Measurements from ENCODE around the gene BTAF1.
"Not testable (repeated sequence)": the region's sequence is repeated elsewhere in the genome, so short reads cannot be mapped to it uniquely, and the experiment has no call there.

Gene BTAF1

DNA sequence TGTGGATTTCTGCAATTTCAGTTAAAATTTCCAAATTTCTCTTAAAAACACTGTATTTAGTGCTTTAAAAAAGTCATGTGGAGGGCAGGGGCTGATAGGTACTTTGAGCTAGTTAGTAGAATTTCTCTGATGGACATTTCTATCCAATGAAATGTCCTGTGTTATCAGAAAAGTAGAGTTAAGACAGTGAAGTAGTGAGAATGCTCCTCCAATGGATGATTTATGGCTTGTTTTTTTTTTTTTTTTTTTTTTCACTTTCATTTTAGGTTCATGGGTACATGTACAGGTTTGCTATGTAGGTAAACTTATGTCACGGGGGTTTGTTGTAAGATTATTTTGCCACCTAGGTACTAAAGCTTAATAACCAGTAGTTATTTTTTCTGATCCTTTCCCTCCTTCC lies 55.0 kb downstream of the BTAF1 start:
- DNase-seq (ENCODE audit: low read depth in 3 of 3), result no peak

- no peak for DNase-seq (ENCODE audit: low read depth in 3 of 3)
Measured at GRCh38 chr10:91980319-91980718, 56.7 kb downstream of the BTAF1 start.

- no peak for DNase-seq (ENCODE audit: low read depth in 3 of 3)
Measured at GRCh38 chr10:91983416-91983815, 59.8 kb downstream of the BTAF1 start.

DNA sequence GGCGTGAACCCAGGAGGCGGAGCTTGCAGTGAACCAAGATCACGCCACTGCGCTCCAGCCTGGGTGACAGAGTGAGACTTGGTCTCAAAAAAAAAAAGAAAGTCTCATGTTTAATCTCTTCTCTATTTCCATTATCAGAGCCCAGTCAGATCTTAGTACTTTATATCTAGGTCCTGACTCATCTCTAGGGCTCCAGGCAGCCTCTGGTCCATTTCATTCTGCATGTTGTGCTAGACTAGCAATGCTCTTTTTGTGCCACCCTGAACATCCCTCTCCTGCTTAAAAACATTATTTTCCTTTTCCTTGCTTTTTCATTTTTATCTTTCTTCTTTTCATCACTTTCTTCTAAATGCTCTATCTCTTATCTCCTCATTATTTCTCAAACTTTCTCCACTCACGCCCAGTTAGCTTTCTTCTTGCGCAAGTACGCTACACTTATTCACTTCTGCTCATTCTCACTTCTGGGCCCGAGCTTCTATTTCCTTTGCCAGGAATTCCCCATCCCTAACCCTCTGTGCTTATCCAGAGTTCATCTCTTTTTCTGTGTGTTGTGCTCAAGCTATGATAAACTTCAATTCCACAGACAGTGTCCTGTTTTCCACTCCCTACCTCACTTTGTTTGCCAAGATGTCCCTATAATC lies 63.9 kb downstream of the BTAF1 start:
- no peak for DNase-seq (ENCODE audit: low read depth in 3 of 3)

DNA sequence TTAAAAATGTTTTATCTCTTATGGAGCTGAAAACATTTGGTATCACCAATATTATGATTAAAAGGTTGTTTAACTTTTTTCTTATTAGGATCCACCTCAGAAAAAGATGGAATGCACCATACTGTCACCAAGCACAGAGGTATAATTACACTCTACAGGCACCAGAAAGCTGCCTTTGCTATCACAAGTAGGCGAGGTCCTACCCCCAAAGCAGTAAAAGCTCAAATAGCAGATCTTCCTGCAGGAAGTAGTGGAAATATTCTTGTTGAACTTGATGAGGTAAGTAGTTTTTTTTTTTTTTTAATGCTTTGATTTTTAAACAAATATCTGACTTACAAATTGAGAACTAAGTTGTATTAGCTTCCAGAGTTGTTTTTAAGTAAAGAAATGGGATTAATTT lies 68.5 kb downstream of the BTAF1 start:
- no peak for DNase-seq (ENCODE audit: low read depth in 3 of 3)

- DNase-seq (ENCODE audit: low read depth in 3 of 3), result no peak
Measured at GRCh38 chr10:91996266-91996665, 72.7 kb downstream of the BTAF1 start.

DNA sequence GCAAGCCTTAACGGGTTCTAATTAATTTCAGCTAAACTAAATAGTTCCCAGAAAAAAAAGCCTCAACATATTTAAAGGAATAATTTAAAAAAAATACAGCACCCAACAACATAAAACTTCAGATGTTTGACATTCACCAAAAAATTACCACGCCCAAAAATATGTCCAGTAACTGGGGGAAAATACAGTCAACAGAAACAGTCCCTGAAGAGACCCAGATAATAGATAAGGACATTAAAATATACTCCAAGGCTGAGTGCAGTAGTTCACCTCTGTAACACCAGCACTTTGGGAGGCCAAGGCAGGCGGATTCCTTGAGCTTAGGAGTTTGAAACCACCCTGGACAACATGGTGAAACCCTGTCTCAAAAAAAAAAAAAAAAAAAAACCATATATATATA lies 78.0 kb downstream of the BTAF1 start:
- DNase-seq (ENCODE audit: low read depth in 3 of 3), result no peak

- no peak for DNase-seq (ENCODE audit: low read depth in 3 of 3)
Measured at GRCh38 chr10:92001995-92002394, 78.4 kb downstream of the BTAF1 start.

- DNase-seq (ENCODE audit: low read depth in 3 of 3), result no peak
Measured at GRCh38 chr10:92003258-92003657, 79.7 kb downstream of the BTAF1 start.

DNA sequence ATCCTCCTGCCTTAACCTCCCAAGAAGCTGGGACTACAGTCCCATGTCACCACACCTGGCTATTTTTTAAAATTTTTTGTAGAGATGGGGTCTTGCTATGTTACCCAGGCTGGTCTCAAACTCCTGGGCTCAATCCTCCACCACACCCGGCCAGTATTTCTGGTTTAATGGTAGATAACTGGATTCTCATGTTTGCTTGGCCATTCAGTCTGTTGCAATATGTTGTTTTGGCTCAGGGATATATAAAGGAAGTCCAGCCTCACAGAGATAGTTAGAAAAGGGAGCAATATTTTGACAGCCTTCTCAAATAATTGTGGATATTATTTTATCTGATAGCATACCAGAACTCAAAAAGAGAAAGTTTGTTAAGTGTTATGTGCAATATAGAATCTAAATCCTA lies 82.4 kb downstream of the BTAF1 start:
- DNase-seq (ENCODE audit: low read depth in 3 of 3), result no peak

DNA sequence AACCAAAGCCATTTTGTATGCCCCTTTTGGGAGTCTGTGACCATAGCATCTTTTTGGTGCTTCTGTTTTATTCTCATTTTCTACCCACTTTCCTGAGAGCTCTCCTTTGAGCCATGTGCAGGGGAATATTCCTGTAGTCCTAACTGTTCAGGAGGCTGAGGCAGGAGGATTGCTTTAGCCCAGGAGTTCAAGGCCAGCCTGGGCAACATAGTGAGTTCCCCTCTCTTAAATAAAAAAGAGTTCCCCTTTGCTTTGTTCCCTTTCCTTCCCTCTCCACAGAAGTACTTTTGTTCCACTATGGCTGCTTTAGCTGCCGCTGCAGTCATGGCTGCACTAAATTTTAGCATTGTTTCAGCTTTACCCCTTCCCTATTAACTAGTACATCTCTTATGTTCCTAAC lies 85.9 kb downstream of the BTAF1 start:
- DNase-seq (ENCODE audit: low read depth in 3 of 3), result no peak

DNA sequence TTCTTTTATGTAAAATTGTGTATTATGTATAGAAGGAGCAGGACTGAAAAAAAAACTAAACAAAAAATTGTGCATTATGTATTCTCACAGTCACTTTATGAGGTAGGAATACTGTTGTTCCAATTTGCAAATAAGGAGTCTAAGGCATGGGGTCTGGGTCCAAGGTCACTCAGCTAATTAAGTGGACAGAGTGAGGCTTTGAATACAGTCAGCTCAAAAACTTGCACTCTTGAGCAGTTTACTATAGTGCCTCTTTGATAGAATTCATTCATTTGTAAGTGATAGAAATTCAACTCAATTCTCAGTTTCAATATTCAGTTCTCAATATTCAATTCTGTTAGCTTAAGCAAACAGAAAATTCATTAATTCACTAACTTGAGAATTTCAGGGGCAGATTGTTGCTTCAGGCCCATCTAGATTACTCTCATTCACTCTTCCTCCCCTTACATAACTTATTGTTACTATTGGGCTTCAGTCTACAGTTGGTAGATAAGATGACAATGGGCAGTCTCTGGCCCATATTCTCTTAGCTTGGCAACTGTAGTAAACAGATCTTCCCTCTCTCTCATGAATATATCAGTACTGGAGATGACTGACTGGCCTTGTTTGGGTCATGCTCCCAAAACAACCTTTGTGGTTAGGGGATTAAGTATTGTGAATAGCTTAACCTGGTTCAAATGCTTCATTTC lies 86.6 kb downstream of the BTAF1 start:
- no peak for DNase-seq (ENCODE audit: low read depth in 3 of 3)

DNA sequence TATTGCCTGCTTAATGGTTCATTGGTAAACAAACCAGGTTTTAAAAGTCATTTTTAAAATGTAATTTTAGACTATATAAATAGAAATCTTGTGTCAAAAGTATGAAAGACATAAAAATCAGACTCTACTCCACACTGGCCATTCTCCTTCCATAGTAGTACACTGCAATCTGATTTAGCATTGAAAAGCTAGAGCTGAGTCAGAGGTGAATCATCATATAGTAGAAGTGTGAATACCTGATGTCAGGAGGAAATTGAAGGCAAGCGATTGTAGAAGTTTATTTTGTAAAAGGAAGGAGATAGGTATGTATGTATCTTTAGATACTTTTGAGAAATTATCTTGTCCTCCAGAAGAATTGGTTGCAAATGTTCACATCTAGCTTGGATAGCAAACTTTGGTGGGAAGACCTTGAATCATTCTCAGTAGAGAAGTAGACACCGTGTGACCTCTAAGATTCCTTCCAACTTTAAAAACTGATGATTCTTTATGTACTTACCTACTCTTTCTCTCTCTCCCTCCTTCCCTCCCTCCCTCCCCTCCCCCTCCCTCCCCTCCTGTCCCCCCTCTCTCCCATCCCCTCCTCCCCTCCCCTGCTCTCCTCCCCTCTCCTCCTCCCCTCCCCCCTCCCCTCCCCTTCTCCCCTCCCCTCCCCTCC lies 88.1 kb downstream of the BTAF1 start:
- DNase-seq (ENCODE audit: low read depth in 3 of 3), result no peak

- no peak for DNase-seq (ENCODE audit: low read depth in 3 of 3)
Measured at GRCh38 chr10:92014620-92015019, 91.0 kb downstream of the BTAF1 start.

- no peak for DNase-seq (ENCODE audit: low read depth in 3 of 3)
Measured at GRCh38 chr10:92024700-92025099, 101.1 kb downstream of the BTAF1 start.

DNA sequence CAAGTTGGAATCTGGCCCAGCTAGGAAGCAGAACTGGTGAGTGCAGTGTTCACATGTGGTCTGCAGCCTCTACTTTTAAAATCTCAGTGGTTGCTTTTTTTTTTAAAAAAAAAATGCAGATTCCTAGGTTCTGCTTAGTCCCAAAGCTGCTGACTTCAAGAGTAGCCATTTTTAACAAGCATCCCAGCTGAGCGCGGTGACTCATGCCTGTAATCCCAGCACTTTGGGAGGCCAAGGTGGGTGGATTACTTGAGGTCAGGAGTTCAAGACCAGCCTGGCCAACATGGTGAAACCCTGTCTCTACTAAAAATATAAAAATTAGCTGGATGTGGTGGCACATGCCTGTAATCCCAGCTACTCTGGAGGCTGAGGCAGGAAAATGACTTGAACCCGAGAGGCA lies 101.8 kb downstream of the BTAF1 start:
- DNase-seq (ENCODE audit: low read depth in 3 of 3), result not testable (repeated sequence)

- DNase-seq (ENCODE audit: low read depth in 3 of 3), result no peak
Measured at GRCh38 chr10:92027141-92027540, 103.6 kb downstream of the BTAF1 start.

- DNase-seq (ENCODE audit: low read depth in 3 of 3), result no peak
Measured at GRCh38 chr10:92031580-92031979, 108.0 kb downstream of the BTAF1 start.

DNA sequence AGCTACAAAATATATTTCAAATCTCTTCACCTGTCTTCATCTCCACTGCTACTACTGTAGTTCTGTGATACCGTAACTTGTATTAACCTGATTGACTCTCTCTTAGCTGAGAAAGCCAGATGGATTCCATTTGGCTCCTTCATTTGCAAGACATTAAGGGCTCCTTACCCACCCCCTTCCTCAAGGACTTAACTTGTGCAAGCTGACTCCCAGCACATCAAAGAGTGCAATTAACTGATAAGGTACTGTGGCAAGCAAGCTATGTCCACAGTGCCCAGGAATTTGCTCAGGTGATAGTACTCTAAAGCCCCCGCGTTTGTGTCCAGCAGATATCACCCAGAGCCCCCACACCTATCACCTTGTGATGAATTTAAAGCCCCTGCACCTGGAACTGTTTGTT lies 109.5 kb downstream of the BTAF1 start:
- not testable (repeated sequence) for DNase-seq (ENCODE audit: low read depth in 3 of 3)

- no peak for DNase-seq (ENCODE audit: low read depth in 3 of 3)
Measured at GRCh38 chr10:92038949-92039348, 115.4 kb downstream of the BTAF1 start.

DNA sequence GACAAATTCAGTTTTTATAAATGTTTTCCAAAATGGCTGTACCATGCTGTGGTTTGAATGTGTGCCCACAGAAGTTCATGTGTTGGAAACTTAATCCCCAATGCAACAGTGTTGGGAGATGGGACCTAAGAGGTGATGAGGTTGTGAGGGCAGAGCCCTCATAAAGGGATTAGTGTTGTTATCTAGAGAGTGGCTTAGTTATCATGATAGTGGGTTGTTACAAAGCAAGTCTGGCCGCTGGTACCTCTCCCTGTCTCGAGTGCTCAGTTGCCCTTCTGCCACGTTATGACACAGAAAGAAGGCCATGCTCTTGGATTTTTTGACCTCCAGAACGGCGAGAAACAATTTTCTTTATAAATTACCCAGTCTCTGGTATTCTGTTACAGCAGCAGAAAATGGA lies 119.0 kb downstream of the BTAF1 start:
- DNase-seq (ENCODE audit: low read depth in 3 of 3), result no peak

GRCh38 chr10:92045641-92046106 lies 122.1 kb downstream of the BTAF1 start:
- DNase-seq (ENCODE audit: low read depth in 3 of 3), result no peak

DNA sequence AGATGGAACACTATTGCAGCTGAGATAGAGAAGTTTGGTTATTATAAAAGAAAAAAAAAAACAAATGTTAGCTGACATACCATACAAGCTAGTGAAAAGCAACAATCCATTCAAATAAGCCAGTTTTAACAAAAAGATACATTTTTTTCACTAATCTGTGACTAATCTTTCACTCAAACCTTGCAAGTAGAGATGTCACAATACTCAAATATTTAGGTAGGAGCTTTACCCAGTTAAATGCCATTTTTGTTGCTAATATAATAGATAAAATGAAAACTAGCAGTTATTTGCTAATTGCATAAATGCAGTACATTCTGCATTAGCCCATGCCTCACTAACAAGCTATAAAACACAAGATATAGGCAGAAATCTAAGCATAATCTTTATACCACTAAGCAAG lies 123.6 kb downstream of the BTAF1 start:
- DNase-seq (ENCODE audit: low read depth in 3 of 3), result no peak

Measured in stimulated activated CD4-positive, alpha-beta T cell treated with anti-CD3 and anti-CD28 coated beads, TNF-alpha, amount 100 ng/mL, for 4 hours (primary cell).